ENCODE results near the gene RELN. TPM values are rescaled to one million over a fixed set of nuclear protein-coding genes. Genes with fewer than 3 reads are reported as not detected.

RELN gene
- total RNA-seq, 1 experiment from 2014 or later, result 8.0 TPM

DNA sequence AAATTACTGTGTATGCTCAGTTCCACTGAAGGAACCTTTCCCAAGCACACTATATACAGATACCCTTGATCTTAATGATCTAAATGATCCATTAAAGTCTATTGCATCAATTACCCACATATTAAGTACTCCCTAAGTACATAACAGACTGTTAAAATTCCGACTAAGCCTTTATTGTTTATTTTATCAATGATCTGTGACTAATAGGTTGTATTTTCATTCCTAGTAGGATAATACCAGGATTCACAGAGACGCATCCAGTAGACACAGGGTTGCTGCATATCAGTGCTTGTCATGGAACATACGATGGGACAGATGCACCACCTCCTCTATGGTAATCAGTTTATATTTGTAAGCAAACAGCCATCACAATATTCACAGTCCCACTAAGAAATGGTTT is 383.8 kb downstream of the RELN start:
- BruUV-seq (replicated peaks), result no TSS peak
- no peaks in the 10 kb centered on the region for H3K79me2 ChIP-seq (ENCODE audit: low read length)
- no peaks in the 10 kb centered on the region for H3K36me3 ChIP-seq (ENCODE audit: low read depth, low read length)
- TF ChIP-seq, protein P1, sequence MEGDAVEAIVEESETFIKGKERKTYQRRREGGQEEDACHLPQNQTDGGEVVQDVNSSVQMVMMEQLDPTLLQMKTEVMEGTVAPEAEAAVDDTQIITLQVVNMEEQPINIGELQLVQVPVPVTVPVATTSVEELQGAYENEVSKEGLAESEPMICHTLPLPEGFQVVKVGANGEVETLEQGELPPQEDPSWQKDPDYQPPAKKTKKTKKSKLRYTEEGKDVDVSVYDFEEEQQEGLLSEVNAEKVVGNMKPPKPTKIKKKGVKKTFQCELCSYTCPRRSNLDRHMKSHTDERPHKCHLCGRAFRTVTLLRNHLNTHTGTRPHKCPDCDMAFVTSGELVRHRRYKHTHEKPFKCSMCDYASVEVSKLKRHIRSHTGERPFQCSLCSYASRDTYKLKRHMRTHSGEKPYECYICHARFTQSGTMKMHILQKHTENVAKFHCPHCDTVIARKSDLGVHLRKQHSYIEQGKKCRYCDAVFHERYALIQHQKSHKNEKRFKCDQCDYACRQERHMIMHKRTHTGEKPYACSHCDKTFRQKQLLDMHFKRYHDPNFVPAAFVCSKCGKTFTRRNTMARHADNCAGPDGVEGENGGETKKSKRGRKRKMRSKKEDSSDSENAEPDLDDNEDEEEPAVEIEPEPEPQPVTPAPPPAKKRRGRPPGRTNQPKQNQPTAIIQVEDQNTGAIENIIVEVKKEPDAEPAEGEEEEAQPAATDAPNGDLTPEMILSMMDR (conservative IDR thresholded peaks at IDR 0.05; ENCODE audit: low read depth, low read length), result no peak
- no peak for TF ChIP-seq EZH2phosphoT487 (IDR thresholded peaks at IDR 0.05; ENCODE audit: borderline replicate concordance, low read length)
- no peak for TF ChIP-seq EZH2 (IDR thresholded peaks at IDR 0.05; ENCODE audit: low read length, unreplicated experiment)
- no peaks in the 10 kb centered on the region for H3K27me3 ChIP-seq (ENCODE audit: low read length)
- no peak overlapping the region for H2AFZ ChIP-seq (ENCODE audit: low read length)
- H3K4me3 ChIP-seq (ENCODE audit: low read length), result no peak overlapping the region
- H3K9ac ChIP-seq (ENCODE audit: low read length), result no peak overlapping the region
- ChIA-PET CTCF (no interaction called here), POLR2A (ENCODE audit: unreplicated experiment) (no interaction called here)
- no peaks in the 10 kb centered on the region for H3K9me2 ChIP-seq (replicated peaks; ENCODE audit: low read length)
- intact Hi-C loops (cut with micrococcal nuclease), result no loop called here
- no peak overlapping the region for H3K4me2 ChIP-seq (ENCODE audit: low read length)
- ATAC-seq, result peak; percentile 72
- no peak overlapping the region for H3K27ac ChIP-seq (ENCODE audit: low read length)
- peak; percentile 19 for DNase-seq
- H3K4me1 ChIP-seq (ENCODE audit: insufficient read depth, low read length), result no peaks in the 10 kb centered on the region
- no peaks in the 10 kb centered on the region for H3K9me3 ChIP-seq (ENCODE audit: low read length)
- H4K20me1 ChIP-seq (ENCODE audit: low read length), result no peaks in the 10 kb centered on the region
- no peaks in the 10 kb centered on the region for H3F3A ChIP-seq (ENCODE audit: low read length, unreplicated experiment)

DNA sequence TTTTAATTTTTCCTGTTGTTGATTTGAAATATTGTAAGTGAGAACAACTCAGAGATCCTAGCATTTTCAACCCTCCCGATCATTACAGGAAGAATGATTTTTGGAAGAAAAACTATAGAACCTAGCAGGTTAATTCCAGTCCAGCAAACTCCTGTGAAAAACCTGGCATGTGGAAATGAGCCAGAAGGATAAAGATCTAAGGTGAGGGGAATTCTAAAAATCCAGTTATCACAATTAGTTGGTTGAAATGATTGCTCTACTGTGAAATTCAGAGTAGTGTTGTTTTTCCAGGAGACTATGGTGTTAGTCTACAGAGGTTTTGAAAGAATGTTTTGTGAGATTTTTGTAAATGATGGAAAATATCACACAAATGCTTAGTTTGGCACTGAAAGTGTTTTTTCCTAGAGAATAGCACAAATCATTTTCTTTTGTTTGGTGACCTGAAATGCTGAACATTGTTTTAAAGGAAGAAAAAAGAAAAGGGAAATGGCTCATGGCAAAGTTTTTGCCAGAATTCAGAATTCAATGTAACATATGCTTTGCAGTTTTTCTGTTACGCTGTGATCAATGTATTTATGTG is 391.0 kb downstream of the RELN start:
- intact Hi-C loops (cut with micrococcal nuclease), result no loop called here
- Histone ChIP-seq H3K4me3 (ENCODE audit: low read length) (no peak overlapping the region), H3K4me2 (ENCODE audit: low read length) (no peak overlapping the region), H3F3A (ENCODE audit: low read length, unreplicated experiment) (no peaks in the 10 kb centered on the region), H3K27me3 (ENCODE audit: low read length) (no peaks in the 10 kb centered on the region), H3K9me3 (ENCODE audit: low read length) (no peaks in the 10 kb centered on the region), H3K27ac (ENCODE audit: low read length) (no peak overlapping the region), H3K9me2 (replicated peaks; ENCODE audit: low read length) (no peaks in the 10 kb centered on the region), H3K9ac (ENCODE audit: low read length) (no peak overlapping the region), H3K79me2 (ENCODE audit: low read length) (no peaks in the 10 kb centered on the region), H2AFZ (ENCODE audit: low read length) (no peak overlapping the region), H3K4me1 (ENCODE audit: insufficient read depth, low read length) (peaks cover 25% of the 10 kb centered on the region), H3K36me3 (ENCODE audit: low read depth, low read length) (no peaks in the 10 kb centered on the region), H4K20me1 (ENCODE audit: low read length) (no peaks in the 10 kb centered on the region)
- no peak for DNase-seq
- ChIA-PET POLR2A (ENCODE audit: unreplicated experiment) (no interaction called here), CTCF (interaction anchor here (0.7 kb wide), 1 partner anchor 186 kb away, joined by 3 read pairs; no protein-coding TSS in a partner anchor)
- no peak for TF ChIP-seq EZH2 (IDR thresholded peaks at IDR 0.05; ENCODE audit: low read length, unreplicated experiment)
- TF ChIP-seq, protein P1 (conservative IDR thresholded peaks at IDR 0.05; ENCODE audit: low read depth, low read length), result no peak
- no peak for TF ChIP-seq EZH2phosphoT487 (IDR thresholded peaks at IDR 0.05; ENCODE audit: borderline replicate concordance, low read length)
- no TSS peak for BruUV-seq (replicated peaks)
- no peak for ATAC-seq

DNA sequence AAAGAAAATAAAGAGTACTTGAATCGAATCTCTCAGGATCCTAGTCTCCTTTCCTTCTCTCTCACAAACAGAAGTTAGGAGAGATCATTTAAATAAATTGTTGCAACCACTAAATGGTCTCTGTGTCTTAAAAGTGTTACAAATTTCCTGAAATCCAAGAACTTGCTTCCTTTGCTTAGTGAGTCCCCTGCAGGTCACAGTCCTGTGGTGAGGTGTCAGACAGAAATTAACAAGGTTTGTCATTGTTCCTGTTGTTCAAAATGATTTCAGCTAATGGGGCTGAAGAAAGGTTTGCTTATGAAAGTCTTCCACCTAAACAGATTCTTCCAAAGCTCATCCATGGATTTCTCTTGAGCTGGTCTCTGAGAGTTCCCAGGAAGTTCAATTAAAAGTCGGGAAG is 391.9 kb downstream of the RELN start:
- ATAC-seq, result no peak
- H3K9me3 ChIP-seq (ENCODE audit: low read length), result no peaks in the 10 kb centered on the region
- no peak overlapping the region for H3K9ac ChIP-seq (ENCODE audit: low read length)
- intact Hi-C loops (cut with micrococcal nuclease), result no loop called here
- no peak overlapping the region for H3K4me3 ChIP-seq (ENCODE audit: low read length)
- no peaks in the 10 kb centered on the region for H3K79me2 ChIP-seq (ENCODE audit: low read length)
- no peaks in the 10 kb centered on the region for H4K20me1 ChIP-seq (ENCODE audit: low read length)
- H3K27me3 ChIP-seq (ENCODE audit: low read length), result no peaks in the 10 kb centered on the region
- no peak for DNase-seq
- no peaks in the 10 kb centered on the region for H3F3A ChIP-seq (ENCODE audit: low read length, unreplicated experiment)
- no TSS peak for BruUV-seq (replicated peaks)
- H3K36me3 ChIP-seq (ENCODE audit: low read depth, low read length), result no peaks in the 10 kb centered on the region
- H3K4me1 ChIP-seq (ENCODE audit: insufficient read depth, low read length), result peaks cover 33% of the 10 kb centered on the region
- POLR2A ChIA-PET (ENCODE audit: unreplicated experiment), result no interaction called here
- CTCF ChIA-PET, result no interaction called here
- TF ChIP-seq, protein P1 (conservative IDR thresholded peaks at IDR 0.05; ENCODE audit: low read depth, low read length), result no peak
- H3K27ac ChIP-seq (ENCODE audit: low read length), result no peak overlapping the region
- no peak overlapping the region for H2AFZ ChIP-seq (ENCODE audit: low read length)
- H3K9me2 ChIP-seq (replicated peaks; ENCODE audit: low read length), result no peaks in the 10 kb centered on the region
- H3K4me2 ChIP-seq (ENCODE audit: low read length), result no peak overlapping the region
